Measurements from ENCODE around the gene MYO5B.

MYO5B gene

GRCh38 chr18:50158866-50159653 is 35.9 kb downstream of the MYO5B start:
- H3K36me3 ChIP-seq (ENCODE audit: control insufficient read depth in 4 of 4, insufficient read depth in 4 of 4, low read length in 3 of 4): no peaks in the 10 kb centered on the region
- H3K27ac ChIP-seq (ENCODE audit: insufficient read depth in 1 of 2, low read depth in 1 of 2, low read length in 2 of 2, poor library complexity in 1 of 2, severe bottlenecking in 2 of 2): no peak overlapping the region
- no peak overlapping the region for H3K4me3 ChIP-seq (ENCODE audit: control insufficient read depth in 1 of 7, extremely low read depth in 1 of 7, insufficient read depth in 4 of 7, low read depth in 2 of 7, low read length in 6 of 7)
- no peaks in the 10 kb centered on the region for H3K9me3 ChIP-seq (ENCODE audit: control extremely low read depth in 1 of 5, control insufficient read depth in 4 of 5, insufficient read depth in 2 of 5, low read depth in 1 of 5, low read length in 4 of 5)
- CTCF ChIA-PET: no interaction called here
- 91% methylated on average over 8 of the region's 9 CpGs for WGBS (ENCODE audit: insufficient coverage)
- H3K4me1 ChIP-seq (ENCODE audit: control extremely low read depth in 1 of 4, control insufficient read depth in 4 of 4, insufficient read depth in 4 of 4, low read length in 3 of 4): no peaks in the 10 kb centered on the region
- H3K27me3 ChIP-seq (replicated peaks in 2 of 5; ENCODE audit: control insufficient read depth in 4 of 5, insufficient read depth in 5 of 5, low read length in 4 of 5): peaks cover 0 to 19% (median 3%) of the 10 kb centered on the region in 5 experiments
- DNase-seq: no peak
- POLR2A ChIA-PET: no interaction called here

GRCh38 chr18:50155406-50155805 is 39.5 kb downstream of the MYO5B start:
- WGBS (ENCODE audit: insufficient coverage): 100% methylated on average over 1 of the region's 2 CpGs
- Histone ChIP-seq H3K27ac (ENCODE audit: insufficient read depth in 1 of 2, low read depth in 1 of 2, low read length in 2 of 2, poor library complexity in 1 of 2, severe bottlenecking in 2 of 2) (no peak overlapping the region), H3K4me3 (ENCODE audit: control insufficient read depth in 1 of 7, extremely low read depth in 1 of 7, insufficient read depth in 4 of 7, low read depth in 2 of 7, low read length in 6 of 7) (no peak overlapping the region), H3K9me3 (ENCODE audit: control extremely low read depth in 1 of 5, control insufficient read depth in 4 of 5, insufficient read depth in 2 of 5, low read depth in 1 of 5, low read length in 4 of 5) (peaks cover 0 to 2% (median 0%) of the 10 kb centered on the region in 5 experiments), H3K36me3 (ENCODE audit: control insufficient read depth in 4 of 4, insufficient read depth in 4 of 4, low read length in 3 of 4) (no peaks in the 10 kb centered on the region), H3K27me3 (replicated peaks in 2 of 5; ENCODE audit: control insufficient read depth in 4 of 5, insufficient read depth in 5 of 5, low read length in 4 of 5) (peaks cover 0 to 3% (median 0%) of the 10 kb centered on the region in 5 experiments), H3K4me1 (ENCODE audit: control extremely low read depth in 1 of 4, control insufficient read depth in 4 of 4, insufficient read depth in 4 of 4, low read length in 3 of 4) (no peaks in the 10 kb centered on the region)
- ChIA-PET CTCF (no interaction called here), POLR2A (interaction anchor here (0.7 kb wide), 1 partner anchor 14 kb away, joined by 3 read pairs; no protein-coding TSS in a partner anchor)
- DNase-seq: no peak

- H3K27me3 ChIP-seq (replicated peaks in 2 of 5; ENCODE audit: control insufficient read depth in 4 of 5, insufficient read depth in 5 of 5, low read length in 4 of 5): peaks cover 0 to 3% (median 0%) of the 10 kb centered on the region in 5 experiments
- H3K4me3 ChIP-seq (ENCODE audit: control insufficient read depth in 1 of 7, extremely low read depth in 1 of 7, insufficient read depth in 4 of 7, low read depth in 2 of 7, low read length in 6 of 7): no peak overlapping the region
- H3K36me3 ChIP-seq (ENCODE audit: control insufficient read depth in 4 of 4, insufficient read depth in 4 of 4, low read length in 3 of 4): no peaks in the 10 kb centered on the region
- 100% methylated on average over 2 of the region's 2 CpGs for WGBS (ENCODE audit: insufficient coverage)
- ChIA-PET POLR2A (no interaction called here), CTCF (no interaction called here)
- no peaks in the 10 kb centered on the region for H3K4me1 ChIP-seq (ENCODE audit: control extremely low read depth in 1 of 4, control insufficient read depth in 4 of 4, insufficient read depth in 4 of 4, low read length in 3 of 4)
- DNase-seq: no peak
- H3K27ac ChIP-seq (ENCODE audit: insufficient read depth in 1 of 2, low read depth in 1 of 2, low read length in 2 of 2, poor library complexity in 1 of 2, severe bottlenecking in 2 of 2): no peak overlapping the region
- H3K9me3 ChIP-seq (ENCODE audit: control extremely low read depth in 1 of 5, control insufficient read depth in 4 of 5, insufficient read depth in 2 of 5, low read depth in 1 of 5, low read length in 4 of 5): peaks cover 0 to 2% (median 0%) of the 10 kb centered on the region in 5 experiments
Measured at GRCh38 chr18:50154420-50154819, 40.5 kb downstream of the MYO5B start.

- DNase-seq: no peak
- POLR2A ChIA-PET: interaction anchor here (0.7 kb wide), 1 partner anchor 13 kb away, joined by 3 read pairs; no protein-coding TSS in a partner anchor
- CTCF ChIA-PET: no interaction called here
- no peaks in the 10 kb centered on the region for H3K36me3 ChIP-seq (ENCODE audit: control insufficient read depth in 4 of 4, insufficient read depth in 4 of 4, low read length in 3 of 4)
- no peak overlapping the region for H3K27ac ChIP-seq (ENCODE audit: insufficient read depth in 1 of 2, low read depth in 1 of 2, low read length in 2 of 2, poor library complexity in 1 of 2, severe bottlenecking in 2 of 2)
- no CpG with 5 or more reads among the region's 2 CpGs for WGBS (ENCODE audit: insufficient coverage)
- H3K4me3 ChIP-seq (ENCODE audit: control insufficient read depth in 1 of 7, extremely low read depth in 1 of 7, insufficient read depth in 4 of 7, low read depth in 2 of 7, low read length in 6 of 7): no peak overlapping the region
- no peaks in the 10 kb centered on the region for H3K4me1 ChIP-seq (ENCODE audit: control extremely low read depth in 1 of 4, control insufficient read depth in 4 of 4, insufficient read depth in 4 of 4, low read length in 3 of 4)
- peaks cover 0 to 3% (median 0%) of the 10 kb centered on the region in 5 experiments for H3K27me3 ChIP-seq (replicated peaks in 2 of 5; ENCODE audit: control insufficient read depth in 4 of 5, insufficient read depth in 5 of 5, low read length in 4 of 5)
- peaks cover 0 to 2% (median 0%) of the 10 kb centered on the region in 5 experiments for H3K9me3 ChIP-seq (ENCODE audit: control extremely low read depth in 1 of 5, control insufficient read depth in 4 of 5, insufficient read depth in 2 of 5, low read depth in 1 of 5, low read length in 4 of 5)
Measured at GRCh38 chr18:50152900-50153299, 42.0 kb downstream of the MYO5B start.

- DNase-seq: peak in 1 of 3 donors; percentile 0
- H3K27me3 ChIP-seq (replicated peaks in 2 of 5; ENCODE audit: control insufficient read depth in 4 of 5, insufficient read depth in 5 of 5, low read length in 4 of 5): peaks cover 0 to 3% (median 0%) of the 10 kb centered on the region in 5 experiments
- H3K4me1 ChIP-seq (ENCODE audit: control extremely low read depth in 1 of 4, control insufficient read depth in 4 of 4, insufficient read depth in 4 of 4, low read length in 3 of 4): no peaks in the 10 kb centered on the region
- H3K4me3 ChIP-seq (ENCODE audit: control insufficient read depth in 1 of 7, extremely low read depth in 1 of 7, insufficient read depth in 4 of 7, low read depth in 2 of 7, low read length in 6 of 7): no peak overlapping the region
- no peak overlapping the region for H3K27ac ChIP-seq (ENCODE audit: insufficient read depth in 1 of 2, low read depth in 1 of 2, low read length in 2 of 2, poor library complexity in 1 of 2, severe bottlenecking in 2 of 2)
- H3K36me3 ChIP-seq (ENCODE audit: control insufficient read depth in 4 of 4, insufficient read depth in 4 of 4, low read length in 3 of 4): no peaks in the 10 kb centered on the region
- CTCF ChIA-PET: no interaction called here
- WGBS (ENCODE audit: insufficient coverage): 84% methylated on average over 7 of the region's 8 CpGs
- H3K9me3 ChIP-seq (ENCODE audit: control extremely low read depth in 1 of 5, control insufficient read depth in 4 of 5, insufficient read depth in 2 of 5, low read depth in 1 of 5, low read length in 4 of 5): peaks cover 0 to 6% (median 2%) of the 10 kb centered on the region in 5 experiments
- POLR2A ChIA-PET: interaction anchor here (0.7 kb wide), 1 partner anchor 14 kb away, joined by 3 read pairs; no protein-coding TSS in a partner anchor
Measured at GRCh38 chr18:50151926-50152325, 43.0 kb downstream of the MYO5B start.

- ChIA-PET POLR2A (no interaction called here), CTCF (no interaction called here)
- Histone ChIP-seq H3K9me3 (ENCODE audit: control extremely low read depth in 1 of 5, control insufficient read depth in 4 of 5, insufficient read depth in 2 of 5, low read depth in 1 of 5, low read length in 4 of 5) (peaks cover 0 to 4% (median 2%) of the 10 kb centered on the region in 5 experiments), H3K36me3 (ENCODE audit: control insufficient read depth in 4 of 4, insufficient read depth in 4 of 4, low read length in 3 of 4) (no peaks in the 10 kb centered on the region), H3K27ac (ENCODE audit: insufficient read depth in 1 of 2, low read depth in 1 of 2, low read length in 2 of 2, poor library complexity in 1 of 2, severe bottlenecking in 2 of 2) (no peak overlapping the region), H3K4me1 (ENCODE audit: control extremely low read depth in 1 of 4, control insufficient read depth in 4 of 4, insufficient read depth in 4 of 4, low read length in 3 of 4) (no peaks in the 10 kb centered on the region), H3K4me3 (ENCODE audit: control insufficient read depth in 1 of 7, extremely low read depth in 1 of 7, insufficient read depth in 4 of 7, low read depth in 2 of 7, low read length in 6 of 7) (no peak overlapping the region), H3K27me3 (replicated peaks in 2 of 5; ENCODE audit: control insufficient read depth in 4 of 5, insufficient read depth in 5 of 5, low read length in 4 of 5) (peaks cover 0 to 10% (median 1%) of the 10 kb centered on the region in 5 experiments)
- DNase-seq: no peak
Measured at GRCh38 chr18:50144540-50144939, 50.4 kb downstream of the MYO5B start.

GRCh38 chr18:50143886-50144285 is 51.1 kb downstream of the MYO5B start:
- H3K9me3 ChIP-seq (ENCODE audit: control extremely low read depth in 1 of 5, control insufficient read depth in 4 of 5, insufficient read depth in 2 of 5, low read depth in 1 of 5, low read length in 4 of 5): peaks cover 0 to 4% (median 2%) of the 10 kb centered on the region in 5 experiments
- CTCF ChIA-PET: no interaction called here
- no peaks in the 10 kb centered on the region for H3K36me3 ChIP-seq (ENCODE audit: control insufficient read depth in 4 of 4, insufficient read depth in 4 of 4, low read length in 3 of 4)
- no peaks in the 10 kb centered on the region for H3K4me1 ChIP-seq (ENCODE audit: control extremely low read depth in 1 of 4, control insufficient read depth in 4 of 4, insufficient read depth in 4 of 4, low read length in 3 of 4)
- POLR2A ChIA-PET: no interaction called here
- DNase-seq: no peak
- no peak overlapping the region for H3K4me3 ChIP-seq (ENCODE audit: control insufficient read depth in 1 of 7, extremely low read depth in 1 of 7, insufficient read depth in 4 of 7, low read depth in 2 of 7, low read length in 6 of 7)
- 83% methylated on average over 1 of the region's 2 CpGs for WGBS (ENCODE audit: insufficient coverage)
- peaks cover 0 to 10% (median 1%) of the 10 kb centered on the region in 5 experiments for H3K27me3 ChIP-seq (replicated peaks in 2 of 5; ENCODE audit: control insufficient read depth in 4 of 5, insufficient read depth in 5 of 5, low read length in 4 of 5)
- no peak overlapping the region for H3K27ac ChIP-seq (ENCODE audit: insufficient read depth in 1 of 2, low read depth in 1 of 2, low read length in 2 of 2, poor library complexity in 1 of 2, severe bottlenecking in 2 of 2)
